CD4-positive, alpha-beta T cell treated with Interleukin-15 for 4 hours (primary cell): ENCODE results near the gene CMIP.

Source experiments
- DNase-seq: peaks from one replicate; pipeline ENCODE4 v3.0.0-alpha.2; 2020; ENCODE audit warnings: low spot score

CMIP gene

DNA sequence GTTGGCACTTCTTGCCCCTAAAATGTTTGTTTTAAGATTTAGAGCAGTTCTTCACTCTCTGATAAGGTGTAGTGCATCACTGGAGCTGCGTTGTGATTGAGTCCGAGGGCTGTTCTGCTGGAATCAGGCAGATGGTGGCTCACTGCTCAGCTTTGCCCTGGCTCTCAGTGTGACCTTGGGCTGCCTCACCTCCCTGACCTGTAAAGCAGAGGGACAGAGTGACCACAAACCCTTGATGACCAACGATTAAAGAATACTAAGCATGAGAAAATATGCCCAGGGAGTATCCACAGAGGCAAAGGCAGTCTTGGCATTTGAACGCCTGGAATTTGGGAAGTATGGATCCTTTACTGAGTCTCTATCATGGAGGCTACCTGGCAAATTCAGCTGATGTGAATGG, 18.1 kb downstream of the CMIP start:
- no peak for DNase-seq

DNA sequence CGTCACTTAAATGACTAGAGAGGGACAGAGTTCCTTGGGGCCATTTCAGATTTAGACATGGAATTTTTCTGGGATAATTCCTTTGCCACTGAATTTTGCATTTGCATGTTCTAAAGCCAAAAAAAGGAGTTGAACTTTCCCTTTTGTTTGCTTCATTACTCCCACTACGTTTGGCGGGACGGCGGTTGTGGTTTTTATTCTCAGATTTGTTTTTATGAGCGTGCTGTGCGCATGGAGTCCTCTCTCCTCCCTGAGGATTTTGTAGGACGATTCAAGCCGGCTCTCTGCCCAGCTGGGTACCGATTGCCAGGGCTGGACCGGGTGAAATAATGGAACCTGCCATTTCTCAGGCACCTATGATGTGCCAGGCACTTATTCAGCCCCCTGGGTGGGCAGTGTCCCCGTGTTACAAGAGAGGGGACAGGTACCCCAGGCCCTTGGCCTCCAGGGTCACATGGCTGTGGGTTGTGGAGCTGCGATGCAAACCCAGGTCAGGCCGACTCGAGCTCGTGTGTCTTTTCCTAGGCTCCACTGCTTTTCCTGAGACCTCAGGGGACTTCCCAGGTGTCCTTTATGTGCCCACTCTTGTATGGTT, 18.8 kb downstream of the CMIP start:
- no peak for DNase-seq

DNA sequence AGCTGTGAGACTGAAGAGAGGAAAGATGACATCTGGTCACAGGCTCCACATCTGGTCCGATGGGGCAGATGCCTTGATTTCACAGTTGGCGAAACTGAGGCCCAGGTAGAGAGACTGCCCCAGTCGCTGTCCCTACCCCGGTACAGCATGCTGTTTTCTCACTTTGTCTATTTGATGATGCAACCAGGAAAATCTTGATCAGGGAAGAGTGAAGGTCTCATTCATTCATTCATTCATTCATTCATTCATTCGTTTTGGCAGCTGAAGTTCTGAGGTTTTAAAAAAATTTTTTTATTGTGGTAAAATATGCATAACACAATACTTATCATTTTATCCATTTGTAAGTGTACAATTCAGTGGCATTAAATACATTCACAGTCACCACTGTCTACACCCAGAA, 19.7 kb downstream of the CMIP start:
- DNase-seq, result no peak

DNA sequence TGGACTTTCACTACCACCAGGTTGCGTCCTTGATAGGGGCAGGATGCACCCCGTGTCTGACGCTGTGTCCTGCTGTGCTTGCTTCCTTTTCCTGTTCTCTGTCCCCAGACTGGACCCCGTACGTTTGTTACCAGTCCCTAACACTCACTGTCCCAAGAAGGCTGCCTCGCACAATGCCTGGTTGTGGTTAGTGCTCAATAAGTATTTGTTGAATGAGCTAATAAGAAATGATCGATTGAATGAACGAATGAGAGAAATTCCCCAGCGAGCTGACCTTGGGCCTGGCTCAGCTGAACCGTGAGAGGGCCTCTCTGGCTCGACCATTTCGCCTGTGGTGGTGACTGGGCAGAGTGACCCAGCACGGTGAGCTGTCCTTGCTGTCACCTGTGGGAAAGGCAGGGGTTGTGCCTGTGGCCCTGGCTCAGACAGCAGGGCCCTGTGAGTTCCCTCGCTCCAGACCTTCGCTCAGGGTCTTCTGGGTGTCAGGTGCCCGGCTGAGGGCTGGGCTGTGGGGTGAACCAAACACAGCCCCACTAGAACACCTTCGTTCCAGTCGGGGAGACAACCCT, 20.9 kb downstream of the CMIP start:
- DNase-seq, result no peak

DNA sequence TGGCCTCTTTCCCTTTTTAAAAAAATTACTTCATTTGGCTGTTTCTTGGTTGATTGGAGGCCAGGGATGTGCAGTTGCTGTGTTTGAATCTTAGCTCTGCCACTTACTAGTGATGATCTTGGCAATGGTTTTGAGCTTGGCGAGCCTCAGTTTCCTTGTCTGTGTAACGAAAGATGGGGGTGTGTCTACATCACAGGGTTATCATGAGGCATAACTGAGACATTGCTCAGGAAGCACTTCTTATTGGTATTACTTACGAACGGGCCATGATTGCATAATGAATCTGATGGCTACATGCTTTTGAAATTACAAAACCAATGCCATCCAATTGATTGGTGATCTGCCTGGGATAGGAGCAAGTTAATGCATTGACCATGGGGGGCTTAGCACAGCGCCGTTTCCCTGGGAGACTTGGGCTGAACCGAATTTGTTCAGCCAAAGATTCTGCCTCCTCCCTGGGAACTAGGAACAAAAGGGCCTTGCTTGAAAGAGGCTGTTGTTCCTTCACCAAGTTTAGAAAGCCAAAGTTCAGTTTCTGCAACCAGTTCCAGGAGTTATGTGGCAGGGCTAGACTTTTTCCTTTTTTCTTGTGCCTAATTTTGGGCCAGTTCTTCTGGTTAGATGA, 21.9 kb downstream of the CMIP start:
- no peak for DNase-seq

DNA sequence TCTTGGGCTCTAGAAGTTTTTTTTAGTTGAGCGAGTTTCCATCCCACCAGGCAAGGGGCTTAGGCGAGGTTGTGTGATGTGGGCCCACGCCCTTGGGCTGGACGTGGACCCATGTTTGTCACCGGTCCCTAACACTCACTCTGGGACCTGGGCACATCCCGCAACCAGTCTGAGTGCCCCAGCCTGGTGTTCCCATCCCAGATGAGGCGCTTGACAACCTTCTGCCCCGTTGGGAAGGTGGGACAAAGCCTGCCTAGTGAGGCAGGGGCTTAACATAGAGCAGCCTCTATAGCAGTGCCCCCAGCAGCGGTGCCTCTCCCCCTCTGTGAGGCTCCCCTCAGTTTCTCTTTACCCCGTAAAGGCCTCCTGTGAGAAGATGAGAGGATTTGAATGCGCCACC, 22.5 kb downstream of the CMIP start:
- no peak for DNase-seq

DNA sequence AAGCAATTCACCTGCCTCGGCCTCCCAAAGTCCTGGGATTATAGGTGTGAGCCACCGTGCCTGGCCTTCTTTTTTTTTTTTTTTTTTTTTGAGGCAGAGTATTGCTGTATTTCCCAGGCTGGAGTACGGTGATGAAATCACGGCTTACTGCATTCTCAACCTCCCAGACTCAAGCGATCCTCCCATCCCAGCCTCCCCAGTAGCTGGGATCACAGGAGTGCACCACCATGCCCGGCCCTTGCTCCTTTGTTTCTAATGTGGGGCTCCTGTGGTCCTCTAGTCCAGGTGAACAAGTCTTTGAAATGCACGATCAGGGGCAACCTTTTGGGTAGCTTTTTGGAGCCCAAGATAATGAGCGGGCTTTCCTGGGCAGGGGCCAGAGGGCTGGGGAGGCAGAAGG, 23.2 kb downstream of the CMIP start:
- no peak for DNase-seq

DNA sequence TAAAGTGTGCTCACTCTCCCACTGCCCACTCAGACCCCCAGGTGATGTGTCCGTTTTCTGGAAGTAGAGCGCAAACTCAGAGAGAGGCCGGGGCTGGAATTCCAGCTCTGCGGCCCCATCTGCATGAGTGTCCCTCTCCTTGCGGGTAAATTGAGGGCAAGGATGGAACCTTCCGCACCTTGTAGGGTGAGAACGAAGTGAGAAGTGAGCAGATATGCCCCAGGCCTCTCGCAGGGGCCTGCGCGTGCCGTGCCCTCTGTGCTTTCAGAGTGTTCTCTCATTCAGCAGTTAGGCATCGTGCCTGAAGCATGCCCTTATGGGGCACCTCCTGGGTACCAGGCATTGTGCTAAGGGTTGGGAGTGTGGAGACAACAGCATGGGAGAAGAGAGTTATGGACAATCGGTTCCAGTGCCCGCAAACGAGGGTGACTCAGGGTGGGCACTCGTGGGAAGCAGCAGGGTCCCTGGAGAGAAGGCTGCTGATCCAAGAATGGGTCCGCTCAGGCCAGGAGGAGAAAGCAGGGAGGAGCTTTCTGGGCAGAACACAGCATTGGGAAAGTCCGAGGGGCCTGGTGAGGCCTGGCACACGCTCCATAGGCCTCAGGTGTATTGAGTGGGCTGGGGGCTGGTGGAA, 23.8 kb downstream of the CMIP start:
- DNase-seq, result no peak

DNA sequence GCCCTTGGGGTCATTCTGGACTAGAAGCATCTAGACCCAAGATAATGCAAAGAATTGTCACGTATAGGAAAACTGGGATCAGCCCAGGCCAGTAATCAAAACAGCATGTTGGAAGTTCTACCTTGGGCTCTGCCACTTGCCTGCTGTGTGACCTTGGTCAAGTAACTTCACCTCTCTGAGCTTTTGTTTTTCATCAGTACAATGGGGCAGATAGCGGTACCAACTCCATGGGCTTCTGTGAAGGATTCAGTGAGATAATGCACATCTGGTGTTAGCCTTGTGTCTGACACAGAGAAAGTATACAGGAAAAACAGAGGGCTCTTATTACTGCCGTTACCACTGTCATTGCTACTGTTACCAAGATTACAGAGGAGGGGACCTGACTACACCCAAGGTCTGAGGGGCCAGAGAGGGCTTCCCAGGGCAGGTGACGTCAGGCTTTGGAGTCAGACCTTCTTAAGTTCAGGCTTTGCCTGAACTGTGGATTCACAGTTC, 24.6 kb downstream of the CMIP start:
- DNase-seq, result no peak

DNA sequence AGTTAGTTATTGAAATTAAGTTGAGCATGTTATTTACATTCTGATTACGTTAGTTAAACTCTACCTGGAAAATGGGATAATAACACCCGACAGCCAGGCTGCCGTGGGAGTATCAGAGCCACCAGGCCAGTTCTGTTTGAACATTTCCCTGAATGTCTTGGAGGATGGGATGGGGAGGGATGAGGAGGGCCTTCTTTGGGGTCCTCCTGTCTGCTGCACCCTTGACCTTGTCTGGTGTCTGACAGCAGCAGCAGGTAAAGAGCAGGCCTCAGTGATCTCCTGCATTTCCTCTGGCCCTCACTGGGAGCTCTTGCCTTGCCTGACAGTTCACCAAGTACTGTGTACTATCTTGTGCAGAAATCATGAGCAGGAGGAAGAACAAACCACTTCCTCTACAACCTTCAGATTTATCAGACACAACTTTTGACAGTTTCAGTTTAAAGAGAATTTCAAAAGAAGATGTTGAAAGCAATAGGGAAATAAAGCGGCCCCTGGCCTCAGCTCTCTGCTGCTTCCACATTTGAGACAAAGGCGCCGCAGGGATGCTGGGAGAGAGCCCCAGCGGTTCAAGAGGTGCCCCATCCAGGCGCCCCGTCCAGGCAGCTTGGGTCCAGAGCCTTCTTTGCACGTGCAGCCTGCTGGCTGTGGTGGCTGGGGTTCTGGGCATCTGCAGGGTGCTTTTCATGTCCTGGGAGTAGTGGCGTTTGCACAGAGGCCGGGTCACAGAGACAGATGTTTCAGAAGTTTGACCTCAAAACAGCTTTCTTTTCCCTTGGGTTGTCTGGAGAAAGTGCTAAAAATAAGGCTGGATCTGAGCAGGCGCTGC, 25.3 kb downstream of the CMIP start:
- DNase-seq, result peak; percentile 63

DNA sequence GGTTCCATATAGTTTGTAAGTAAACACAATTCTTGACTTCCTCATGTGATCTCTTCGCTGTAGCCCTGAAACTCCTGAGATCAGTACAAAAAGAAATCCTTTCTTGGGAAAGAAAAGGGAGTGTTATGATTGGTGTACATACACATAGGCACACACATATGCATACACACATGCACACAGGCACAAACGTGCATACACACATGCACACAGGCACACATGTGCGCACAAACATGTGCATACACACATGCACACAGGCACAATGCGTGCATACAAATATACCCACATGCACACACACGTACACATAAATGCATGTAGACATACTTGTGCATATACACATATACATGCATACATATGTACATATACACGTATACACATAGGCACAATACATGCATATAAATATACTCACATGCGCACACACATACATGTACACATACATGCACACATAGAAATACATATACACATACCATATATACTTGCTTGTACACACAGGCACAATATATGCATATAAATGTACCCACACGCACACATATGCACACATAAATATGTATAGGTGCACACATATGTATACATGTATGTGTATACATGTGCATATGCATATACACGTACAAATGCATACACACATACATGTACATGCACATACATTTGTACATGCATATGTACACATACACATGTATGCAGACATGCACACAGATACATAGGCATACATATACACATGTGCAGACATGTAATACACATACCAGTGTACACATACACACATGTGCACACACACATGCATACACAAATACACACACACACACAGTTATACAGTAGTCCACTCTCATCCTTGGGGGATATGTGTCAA, 26.4 kb downstream of the CMIP start:
- no peak for DNase-seq

DNA sequence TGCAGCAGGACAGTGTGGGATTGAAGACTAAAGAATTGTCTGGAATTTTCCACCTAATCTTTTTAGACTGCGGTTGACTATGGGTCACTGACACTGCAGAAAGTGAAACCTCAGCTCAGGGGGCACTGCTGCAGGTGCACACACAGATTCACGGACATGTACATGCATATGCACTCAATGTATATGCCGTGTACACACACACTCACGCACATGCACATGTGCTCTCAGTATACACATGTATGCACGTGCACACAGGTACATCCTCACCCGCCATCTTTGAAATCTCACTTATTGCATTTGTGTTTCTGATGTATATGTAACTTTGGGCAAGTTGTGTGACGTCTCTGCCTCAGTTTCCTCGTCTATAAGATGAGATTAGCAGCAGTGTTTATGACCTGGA, 27.3 kb downstream of the CMIP start:
- DNase-seq, result no peak

DNA sequence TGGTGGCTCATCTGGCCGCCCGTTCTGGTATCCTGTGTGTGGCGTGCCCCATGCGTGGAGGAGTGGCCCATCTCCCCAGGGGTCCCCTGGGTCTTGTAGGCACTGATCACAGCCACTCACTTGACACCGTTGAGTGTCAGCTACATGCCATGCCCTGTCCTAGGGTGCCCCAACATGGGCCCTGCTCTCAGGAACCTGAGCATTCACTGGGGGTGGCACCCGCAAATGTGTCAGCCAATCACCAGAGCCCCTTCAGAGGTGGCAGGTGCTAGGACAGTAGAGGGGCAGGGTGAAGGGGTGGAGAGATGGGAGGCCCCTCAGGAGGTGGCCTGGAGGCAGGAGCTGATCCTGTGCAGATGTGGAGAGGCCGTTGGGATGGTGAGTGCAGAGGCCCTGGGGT, 27.8 kb downstream of the CMIP start:
- DNase-seq, result no peak

DNA sequence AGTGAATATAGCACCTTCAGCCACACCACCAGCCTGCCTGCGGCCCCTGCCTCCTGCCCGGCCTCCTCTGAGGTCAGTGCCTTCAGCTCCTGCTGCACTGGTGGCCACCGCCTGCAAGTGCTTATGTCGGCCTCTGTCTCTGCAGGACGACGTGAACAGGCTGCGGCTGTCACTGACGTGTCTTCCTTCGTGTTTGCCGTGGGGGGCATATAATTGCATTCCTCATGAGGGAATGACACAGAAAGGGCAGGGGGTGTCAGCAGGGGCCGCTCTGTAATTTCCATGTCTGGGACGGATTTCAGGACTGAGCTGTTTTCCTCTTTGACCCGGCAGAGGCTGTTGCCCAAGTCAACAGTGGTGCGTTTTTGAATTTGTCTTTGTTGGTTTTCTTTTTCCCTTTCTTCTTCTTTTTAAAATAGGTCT, 28.5 kb downstream of the CMIP start:
- no peak for DNase-seq

DNA sequence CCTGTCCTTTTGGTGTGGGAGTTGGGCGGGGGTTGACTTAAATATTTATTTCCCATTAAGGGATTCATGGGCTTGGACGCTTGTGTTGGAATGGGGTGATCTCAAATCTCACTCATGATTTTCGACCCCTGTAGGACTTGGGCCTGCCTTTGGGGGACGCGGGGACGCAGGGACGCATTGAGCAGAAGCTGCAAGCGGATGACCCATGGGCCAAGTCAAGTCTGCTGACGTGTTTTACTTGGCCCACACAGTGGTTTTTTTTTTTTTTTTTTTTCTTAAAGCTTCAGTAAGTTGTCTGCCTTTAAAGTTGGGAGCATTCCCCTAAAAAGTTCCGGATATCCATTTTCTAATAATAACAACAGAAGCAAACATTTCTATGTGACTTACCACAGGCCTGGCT, 28.9 kb downstream of the CMIP start:
- no peak for DNase-seq

DNA sequence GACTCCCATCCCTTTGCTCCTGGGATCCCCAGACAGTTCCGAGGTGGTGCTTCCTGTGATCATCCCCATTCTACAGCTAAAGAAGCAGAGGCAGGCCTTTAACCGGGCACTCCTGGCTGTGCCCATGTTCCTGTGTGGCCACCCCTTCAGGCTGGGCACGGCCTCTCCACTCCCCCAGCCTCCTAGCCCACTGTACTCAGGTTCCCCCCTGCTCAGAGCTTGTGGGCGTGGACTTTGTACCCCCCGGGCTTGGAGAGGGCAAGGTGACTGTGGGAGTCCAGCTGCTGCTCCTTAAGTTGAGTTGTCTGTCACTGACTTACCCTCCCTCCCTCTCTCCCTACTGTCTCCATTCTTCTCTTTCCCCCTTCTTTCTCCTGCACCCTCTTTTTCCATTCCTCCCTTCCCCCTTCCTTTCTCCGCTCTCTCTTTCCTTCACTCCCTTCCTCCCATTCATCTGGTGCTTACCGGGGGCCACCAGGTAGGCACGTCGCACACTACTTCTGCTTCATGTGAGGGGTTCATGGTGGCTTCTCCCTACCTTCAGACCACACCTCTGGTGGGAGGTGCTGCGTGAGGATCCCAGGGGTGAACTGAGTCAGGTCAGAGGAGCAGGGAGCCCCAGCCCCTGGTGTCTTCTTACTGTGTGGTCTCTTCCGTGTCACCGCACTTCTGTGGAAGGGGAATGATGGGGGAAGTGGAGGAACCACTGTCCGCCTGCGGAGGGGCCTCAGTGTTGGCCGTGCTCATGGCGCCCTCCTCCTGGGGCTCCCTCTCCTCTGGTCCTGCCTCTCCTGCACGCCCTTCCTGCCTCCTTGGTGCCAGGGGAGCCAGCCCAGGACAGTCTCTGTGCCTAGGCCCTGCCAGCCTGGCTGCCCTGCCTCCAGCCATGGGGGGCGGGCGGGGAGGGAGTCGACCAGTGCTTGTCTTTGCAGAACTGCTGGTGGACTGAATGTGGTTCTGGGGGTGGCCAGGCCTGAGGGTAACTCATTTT, 29.7 kb downstream of the CMIP start:
- no peak for DNase-seq

DNA sequence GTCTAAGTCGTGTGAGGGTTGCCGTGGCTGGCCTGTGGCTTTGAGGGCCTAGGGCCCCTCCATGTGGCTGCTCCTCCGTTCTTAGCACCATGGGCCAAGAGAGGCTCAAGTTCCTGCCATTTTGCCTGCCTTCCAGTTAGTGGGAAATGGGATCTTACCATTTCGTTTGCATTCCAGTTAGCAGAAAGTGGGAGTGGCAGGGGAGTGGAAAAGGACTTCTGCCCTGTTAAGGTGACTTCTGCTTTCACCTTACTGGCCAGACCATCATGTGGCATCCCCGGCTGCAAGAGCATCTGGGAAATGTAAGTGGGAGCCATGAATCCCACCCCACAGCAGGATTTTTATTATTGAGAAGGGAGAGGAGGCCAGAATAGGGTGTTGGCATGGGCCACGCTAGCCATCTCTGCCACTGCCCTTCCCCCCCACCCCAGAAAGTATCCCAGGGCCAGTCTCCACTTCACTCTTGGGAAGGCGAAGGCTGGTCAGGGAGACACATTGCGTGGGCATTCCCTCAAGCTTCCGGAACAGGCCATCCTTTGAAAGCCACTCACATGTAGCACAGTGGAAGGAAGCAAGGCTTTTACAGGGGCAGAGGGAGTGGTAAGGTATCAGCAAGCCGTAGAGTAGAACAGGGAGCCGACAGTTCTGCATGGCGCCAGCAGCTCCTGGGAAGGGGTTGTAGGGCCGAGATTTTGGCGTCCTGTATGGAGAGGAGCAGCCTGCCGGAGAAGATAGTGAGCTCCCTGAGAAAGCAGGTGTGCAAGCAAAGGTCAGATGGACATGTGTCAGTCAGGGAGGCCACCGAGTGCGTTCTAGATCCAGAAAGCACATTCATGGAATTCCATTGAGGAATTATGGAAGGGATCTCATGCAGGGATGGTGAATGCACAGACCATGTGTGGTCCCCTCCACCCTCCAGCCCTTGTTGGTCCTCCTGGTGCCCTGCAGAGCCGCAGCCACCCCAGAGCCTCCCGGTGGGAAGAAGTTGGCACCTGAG, 33.4 kb downstream of the CMIP start:
- DNase-seq, result no peak

DNA sequence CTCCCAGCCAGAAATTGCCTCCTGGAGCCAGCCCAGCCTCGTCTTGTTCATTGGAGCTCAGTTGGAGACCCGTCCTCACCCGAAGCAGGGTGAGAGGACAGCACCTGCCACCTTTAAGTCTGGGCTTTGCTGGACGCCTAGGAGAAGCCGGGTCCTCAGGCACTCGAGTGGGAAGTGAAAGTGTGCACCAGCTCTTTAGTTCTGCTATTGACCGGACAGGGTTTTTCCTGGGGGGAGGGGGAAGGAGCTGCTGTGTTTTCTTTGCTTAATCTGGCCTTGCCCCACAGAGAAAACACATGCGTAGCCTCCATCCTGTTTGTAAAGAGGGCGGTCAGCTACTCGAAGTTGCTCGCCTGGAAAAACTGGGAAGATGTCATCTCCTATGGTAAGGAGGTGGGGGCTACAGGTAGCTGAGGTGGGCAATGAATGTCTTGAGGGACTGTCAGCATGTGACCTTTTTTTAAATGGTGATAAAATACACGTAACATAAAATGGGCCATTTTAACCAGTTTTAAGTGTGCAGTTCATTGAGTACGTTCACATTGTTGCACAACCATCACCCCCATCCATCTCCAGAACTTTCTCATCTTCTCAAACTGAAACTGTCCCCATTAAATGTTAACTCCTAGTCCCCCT, 34.4 kb downstream of the CMIP start:
- no peak for DNase-seq
